ENCODE measurements around the gene ZDHHC7. TPM values are rescaled to one million over a fixed set of nuclear protein-coding genes. Genes with fewer than 3 reads are reported as not detected.

The ZDHHC7 gene
- total RNA-seq, 1 experiment from 2014 or later = 39.9 TPM

DNA sequence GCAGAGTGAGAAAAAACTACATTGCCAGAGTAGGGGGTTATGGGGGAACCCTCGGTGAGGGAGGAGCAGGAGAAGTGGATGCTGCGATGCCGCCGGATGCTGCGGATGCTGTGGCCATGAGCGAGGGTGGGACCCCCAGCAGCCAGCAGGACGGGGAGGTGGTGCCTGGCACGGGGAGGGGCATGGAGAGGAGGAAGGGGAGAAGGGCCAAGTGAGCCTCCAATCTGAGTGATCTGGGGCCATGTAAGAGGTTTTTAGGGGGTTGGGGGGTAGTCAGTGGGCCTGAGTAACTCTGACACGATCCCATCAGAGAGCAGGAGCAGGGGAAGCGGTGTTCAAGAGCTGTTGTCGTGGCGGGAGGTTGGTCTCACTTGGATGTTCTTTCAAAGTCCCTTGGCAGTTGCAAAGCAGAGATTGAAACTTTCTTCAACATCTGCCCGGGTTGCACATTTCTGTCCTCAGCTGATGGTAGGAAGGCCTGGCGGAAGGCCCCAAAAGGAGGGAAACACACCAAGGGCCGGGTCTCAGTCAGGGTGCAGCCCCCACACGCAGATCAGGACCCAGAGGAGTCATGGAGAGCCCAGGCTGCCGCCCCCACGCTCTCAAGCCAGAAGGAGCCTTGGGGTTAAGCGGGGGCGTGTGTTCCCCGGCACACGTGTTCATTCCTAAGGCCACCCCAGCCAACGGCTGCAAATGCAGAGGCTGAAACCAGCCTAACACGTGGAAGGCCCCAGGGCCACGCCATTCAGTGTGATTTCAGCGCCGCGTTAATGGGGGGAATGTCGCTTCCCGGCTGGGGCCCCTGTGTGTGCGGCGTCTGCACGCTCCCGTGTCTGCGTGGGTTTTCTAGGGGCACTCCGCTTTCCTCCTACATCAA lies 81.7 kb downstream of the ZDHHC7 start:
- Histone ChIP-seq H3K36me3 (ENCODE audit: control insufficient read depth in 1 of 2, insufficient read depth in 2 of 2, low read length in 2 of 2) (no peaks in the 10 kb centered on the region), H4K20me1 (ENCODE audit: insufficient read depth) (no peaks in the 10 kb centered on the region), H3K9me3 (ENCODE audit: control insufficient read depth in 1 of 2, insufficient read depth in 1 of 2, low read depth in 1 of 2, low read length in 2 of 2) (no peaks in the 10 kb centered on the region), H3K79me2 (ENCODE audit: insufficient read depth, low read length) (no peaks in the 10 kb centered on the region), H3K27me3 (ENCODE audit: insufficient read depth, low read length) (no peaks in the 10 kb centered on the region), H3K9me2 (ENCODE audit: insufficient read depth) (no peaks in the 10 kb centered on the region), H3K4me3 (replicated peaks in 1 of 2; ENCODE audit: low read depth in 1 of 2, low read length in 2 of 2) (no peak overlapping the region), H3K9ac (ENCODE audit: low read length) (no peak overlapping the region), H3K4me2 (ENCODE audit: low read length) (no peak overlapping the region), H3K4me1 (ENCODE audit: control insufficient read depth in 1 of 2, insufficient read depth in 2 of 2, low read length in 2 of 2) (peaks cover 0 to 12% of the 10 kb centered on the region in 2 experiments; a peak in 1 of 4 replicates), H2AFZ (ENCODE audit: low read depth, low read length, poor library complexity, severe bottlenecking) (no peak overlapping the region), H3K27ac (ENCODE audit: low read depth, low read length) (no peak overlapping the region)
- no peak for TF ChIP-seq SRF (IDR thresholded peaks at IDR 0.05; ENCODE audit: low read depth)
- TF ChIP-seq EGR1 (IDR thresholded peaks at IDR 0.05; ENCODE audit: low read depth) = no peak
- no peak for TF ChIP-seq SIN3A (IDR thresholded peaks at IDR 0.05; ENCODE audit: low read depth)
- TF ChIP-seq EZH2 (IDR thresholded peaks at IDR 0.05) = no peak
- TF ChIP-seq SP1 (IDR thresholded peaks at IDR 0.05; ENCODE audit: low read depth) = no peak
- no peak for TF ChIP-seq POLR2A (IDR thresholded peaks at IDR 0.05; ENCODE audit: borderline replicate concordance, extremely low read depth, insufficient read depth, insufficient read length)
- no peak for TF ChIP-seq YY1 (IDR thresholded peaks at IDR 0.05; ENCODE audit: extremely low read depth, insufficient replicate concordance, low read depth, low read length)
- TF ChIP-seq, protein P1, sequence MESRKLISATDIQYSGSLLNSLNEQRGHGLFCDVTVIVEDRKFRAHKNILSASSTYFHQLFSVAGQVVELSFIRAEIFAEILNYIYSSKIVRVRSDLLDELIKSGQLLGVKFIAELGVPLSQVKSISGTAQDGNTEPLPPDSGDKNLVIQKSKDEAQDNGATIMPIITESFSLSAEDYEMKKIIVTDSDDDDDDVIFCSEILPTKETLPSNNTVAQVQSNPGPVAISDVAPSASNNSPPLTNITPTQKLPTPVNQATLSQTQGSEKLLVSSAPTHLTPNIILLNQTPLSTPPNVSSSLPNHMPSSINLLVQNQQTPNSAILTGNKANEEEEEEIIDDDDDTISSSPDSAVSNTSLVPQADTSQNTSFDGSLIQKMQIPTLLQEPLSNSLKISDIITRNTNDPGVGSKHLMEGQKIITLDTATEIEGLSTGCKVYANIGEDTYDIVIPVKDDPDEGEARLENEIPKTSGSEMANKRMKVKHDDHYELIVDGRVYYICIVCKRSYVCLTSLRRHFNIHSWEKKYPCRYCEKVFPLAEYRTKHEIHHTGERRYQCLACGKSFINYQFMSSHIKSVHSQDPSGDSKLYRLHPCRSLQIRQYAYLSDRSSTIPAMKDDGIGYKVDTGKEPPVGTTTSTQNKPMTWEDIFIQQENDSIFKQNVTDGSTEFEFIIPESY (IDR thresholded peaks at IDR 0.05; ENCODE audit: extremely low read depth, insufficient replicate concordance, low read length) = no peak
- TF ChIP-seq ZNF274 (IDR thresholded peaks at IDR 0.05; ENCODE audit: low read depth, low read length) = no peak
- TF ChIP-seq, protein P2, sequence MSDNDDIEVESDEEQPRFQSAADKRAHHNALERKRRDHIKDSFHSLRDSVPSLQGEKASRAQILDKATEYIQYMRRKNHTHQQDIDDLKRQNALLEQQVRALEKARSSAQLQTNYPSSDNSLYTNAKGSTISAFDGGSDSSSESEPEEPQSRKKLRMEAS (IDR thresholded peaks at IDR 0.05) = no peak
- TF ChIP-seq, protein P3, sequence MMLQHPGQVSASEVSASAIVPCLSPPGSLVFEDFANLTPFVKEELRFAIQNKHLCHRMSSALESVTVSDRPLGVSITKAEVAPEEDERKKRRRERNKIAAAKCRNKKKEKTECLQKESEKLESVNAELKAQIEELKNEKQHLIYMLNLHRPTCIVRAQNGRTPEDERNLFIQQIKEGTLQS (IDR thresholded peaks at IDR 0.05) = no peak
- TF ChIP-seq CBX3 (IDR thresholded peaks at IDR 0.05; ENCODE audit: low read depth) = no peak
- no peak for TF ChIP-seq ELF1 (IDR thresholded peaks at IDR 0.05; ENCODE audit: borderline replicate concordance, low read depth)
- TF ChIP-seq EZH2phosphoT487 (IDR thresholded peaks at IDR 0.05; ENCODE audit: borderline replicate concordance) = no peak
- TF ChIP-seq RAD21 (IDR thresholded peaks at IDR 0.05; ENCODE audit: low read depth) = no peak
- TF ChIP-seq CEBPB (IDR thresholded peaks at IDR 0.05; ENCODE audit: low read depth) = no peak
- TF ChIP-seq, protein P4, sequence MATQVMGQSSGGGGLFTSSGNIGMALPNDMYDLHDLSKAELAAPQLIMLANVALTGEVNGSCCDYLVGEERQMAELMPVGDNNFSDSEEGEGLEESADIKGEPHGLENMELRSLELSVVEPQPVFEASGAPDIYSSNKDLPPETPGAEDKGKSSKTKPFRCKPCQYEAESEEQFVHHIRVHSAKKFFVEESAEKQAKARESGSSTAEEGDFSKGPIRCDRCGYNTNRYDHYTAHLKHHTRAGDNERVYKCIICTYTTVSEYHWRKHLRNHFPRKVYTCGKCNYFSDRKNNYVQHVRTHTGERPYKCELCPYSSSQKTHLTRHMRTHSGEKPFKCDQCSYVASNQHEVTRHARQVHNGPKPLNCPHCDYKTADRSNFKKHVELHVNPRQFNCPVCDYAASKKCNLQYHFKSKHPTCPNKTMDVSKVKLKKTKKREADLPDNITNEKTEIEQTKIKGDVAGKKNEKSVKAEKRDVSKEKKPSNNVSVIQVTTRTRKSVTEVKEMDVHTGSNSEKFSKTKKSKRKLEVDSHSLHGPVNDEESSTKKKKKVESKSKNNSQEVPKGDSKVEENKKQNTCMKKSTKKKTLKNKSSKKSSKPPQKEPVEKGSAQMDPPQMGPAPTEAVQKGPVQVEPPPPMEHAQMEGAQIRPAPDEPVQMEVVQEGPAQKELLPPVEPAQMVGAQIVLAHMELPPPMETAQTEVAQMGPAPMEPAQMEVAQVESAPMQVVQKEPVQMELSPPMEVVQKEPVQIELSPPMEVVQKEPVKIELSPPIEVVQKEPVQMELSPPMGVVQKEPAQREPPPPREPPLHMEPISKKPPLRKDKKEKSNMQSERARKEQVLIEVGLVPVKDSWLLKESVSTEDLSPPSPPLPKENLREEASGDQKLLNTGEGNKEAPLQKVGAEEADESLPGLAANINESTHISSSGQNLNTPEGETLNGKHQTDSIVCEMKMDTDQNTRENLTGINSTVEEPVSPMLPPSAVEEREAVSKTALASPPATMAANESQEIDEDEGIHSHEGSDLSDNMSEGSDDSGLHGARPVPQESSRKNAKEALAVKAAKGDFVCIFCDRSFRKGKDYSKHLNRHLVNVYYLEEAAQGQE (IDR thresholded peaks at IDR 0.05; ENCODE audit: low read depth) = no peak
- TF ChIP-seq TCF7L2 (IDR thresholded peaks at IDR 0.05; ENCODE audit: borderline replicate concordance, extremely low read depth, insufficient read depth, insufficient read length) = no peak
- TF ChIP-seq FOSL1 (IDR thresholded peaks at IDR 0.05; ENCODE audit: low read depth) = no peak
- ChIA-PET CTCF (interaction anchor here (1.5 kb wide), 1 partner anchor 23 kb away, joined by 7 read pairs; no protein-coding TSS in a partner anchor), POLR2A (no interaction called here), RAD21 (ENCODE audit: low non-redundant PET in 1 of 2, low total read pairs in 2 of 2, uncharacterized antibody in 2 of 2, unreplicated experiment in 2 of 2) (no interaction called here)
- no TSS peak for BruUV-seq (replicated peaks)
- intact Hi-C loops (cut with micrococcal nuclease) = loop anchor here (10.0 kb wide), 1 partner anchor 305 kb away; no protein-coding TSS in a partner anchor
- DNase-seq (ENCODE audit: low read depth, low spot score) (no peak), ATAC-seq (0 out of 2 replicates have a peak, but pooled peaks have one; percentile 1)
